HG03457 (cell line): Measurements from ENCODE around the gene PTPRH.

Experiments
- ATAC-seq: cut with Tn5 transposase; IDR thresholded peaks from one replicate; pipeline ENCODE4 v1.9.1; 2021; ENCODE audit warnings: moderate number of reproducible peaks; ENCODE audit not compliant: unreplicated experiment

Gene PTPRH

DNA sequence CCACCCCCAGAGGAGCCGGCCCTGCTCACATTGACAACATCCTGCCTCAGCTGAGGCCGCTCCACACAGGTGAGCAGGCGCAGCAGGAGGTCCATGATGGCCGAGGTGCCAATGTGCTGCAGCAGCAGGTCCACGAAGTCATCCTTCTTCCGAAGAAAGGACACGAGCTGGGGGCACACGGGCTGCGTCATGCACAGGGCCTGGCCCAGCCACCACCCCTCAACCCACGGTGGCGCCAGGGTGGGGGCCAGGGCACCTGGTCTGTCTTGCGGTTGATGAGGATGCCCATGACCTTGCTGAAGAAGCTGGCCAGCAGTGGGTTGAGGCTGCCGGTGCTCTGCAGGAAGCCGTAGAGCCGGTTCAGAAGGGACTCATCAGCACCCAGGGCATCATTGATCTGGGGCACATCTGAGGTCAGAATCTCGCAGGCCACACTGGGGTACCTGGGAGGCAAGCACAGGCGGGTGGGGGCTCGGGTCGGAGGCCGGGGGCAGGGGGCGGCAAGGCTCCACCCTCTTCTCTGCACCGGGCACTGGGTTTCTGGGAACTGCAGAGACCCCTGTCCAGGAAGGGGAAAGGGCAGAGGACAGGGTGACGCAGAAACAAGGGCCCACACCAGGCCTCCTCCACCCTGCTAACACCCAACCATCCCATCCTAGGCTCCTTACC is 36.1 kb upstream of the PTPRH start:
- ATAC-seq: no peak

DNA sequence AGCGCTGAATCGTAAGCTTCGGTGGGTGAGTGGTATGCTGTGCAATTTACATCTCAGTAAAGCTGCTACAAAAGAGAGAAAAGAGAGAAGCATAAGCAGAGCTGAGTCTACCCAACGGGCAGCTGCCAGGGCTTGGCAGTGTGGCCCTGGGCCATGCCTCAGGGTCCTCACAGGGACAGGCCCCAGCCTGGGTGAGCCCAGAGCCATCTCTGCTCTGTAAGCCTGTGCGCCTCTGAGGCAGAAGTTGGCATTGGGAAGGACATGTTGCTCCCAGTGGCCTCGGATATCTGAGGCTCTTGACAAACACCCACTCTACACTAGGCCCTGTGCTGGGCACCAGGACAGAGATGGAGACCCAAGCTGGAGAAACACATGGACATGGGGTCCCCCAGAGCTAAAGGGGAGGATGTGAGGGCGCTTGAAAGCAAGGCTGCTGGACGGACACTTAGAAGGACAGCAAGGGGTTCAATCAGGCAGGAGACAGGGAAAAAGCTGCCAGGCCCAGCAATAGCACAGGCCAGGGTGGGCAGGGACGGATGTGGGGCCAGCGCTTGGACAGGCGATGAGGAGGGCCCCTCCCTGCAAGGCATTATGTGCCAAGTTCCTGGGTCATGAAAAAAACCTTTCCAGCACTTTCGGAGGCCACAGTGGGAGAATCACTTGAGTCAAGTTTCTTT is 34.8 kb upstream of the PTPRH start:
- ATAC-seq: no peak

DNA sequence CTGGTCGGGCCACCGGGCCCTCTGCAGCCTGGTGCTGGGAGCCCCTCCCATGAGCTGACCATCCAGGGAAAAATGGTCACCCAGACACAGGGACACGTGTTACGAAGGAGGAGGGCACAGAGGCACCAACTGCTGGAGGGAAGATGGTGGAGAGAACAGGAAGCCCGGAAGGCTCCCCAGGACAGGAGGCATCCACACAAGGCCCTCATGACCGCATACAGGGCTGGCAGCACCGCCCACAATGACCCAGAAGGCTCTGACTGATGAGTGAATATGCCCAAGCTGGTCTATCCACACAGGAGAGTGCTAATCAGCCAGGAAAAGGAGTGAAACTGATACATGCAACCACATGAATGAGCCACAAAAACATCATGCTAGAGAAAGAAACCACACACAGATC is 33.2 kb upstream of the PTPRH start:
- no peak for ATAC-seq

DNA sequence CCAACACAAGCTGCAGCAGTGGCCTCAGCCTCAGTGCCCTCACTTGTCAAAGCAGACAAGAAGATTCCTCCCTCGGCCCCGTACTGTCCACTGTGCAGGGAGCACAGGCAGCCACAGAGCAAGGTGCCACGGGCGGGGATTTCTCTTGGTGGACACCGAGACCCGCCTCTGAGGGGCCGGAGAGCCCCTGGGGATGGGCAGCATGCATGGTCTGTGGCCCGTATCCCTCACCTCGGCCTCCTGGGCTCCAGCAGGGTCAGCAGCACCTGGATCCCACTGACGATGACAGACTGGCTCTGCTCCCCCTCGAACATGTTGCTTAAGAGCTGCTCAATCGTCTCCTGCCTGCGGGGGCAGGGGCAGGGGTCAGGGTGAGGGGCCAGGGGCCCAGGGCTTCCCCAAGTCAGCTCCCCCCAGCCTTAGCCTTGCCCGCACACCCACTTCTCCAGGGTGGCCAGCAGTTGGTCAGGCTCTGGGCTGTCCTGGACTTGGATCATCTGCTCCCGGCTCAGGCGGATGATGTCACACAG is 32.7 kb upstream of the PTPRH start:
- no peak for ATAC-seq

DNA sequence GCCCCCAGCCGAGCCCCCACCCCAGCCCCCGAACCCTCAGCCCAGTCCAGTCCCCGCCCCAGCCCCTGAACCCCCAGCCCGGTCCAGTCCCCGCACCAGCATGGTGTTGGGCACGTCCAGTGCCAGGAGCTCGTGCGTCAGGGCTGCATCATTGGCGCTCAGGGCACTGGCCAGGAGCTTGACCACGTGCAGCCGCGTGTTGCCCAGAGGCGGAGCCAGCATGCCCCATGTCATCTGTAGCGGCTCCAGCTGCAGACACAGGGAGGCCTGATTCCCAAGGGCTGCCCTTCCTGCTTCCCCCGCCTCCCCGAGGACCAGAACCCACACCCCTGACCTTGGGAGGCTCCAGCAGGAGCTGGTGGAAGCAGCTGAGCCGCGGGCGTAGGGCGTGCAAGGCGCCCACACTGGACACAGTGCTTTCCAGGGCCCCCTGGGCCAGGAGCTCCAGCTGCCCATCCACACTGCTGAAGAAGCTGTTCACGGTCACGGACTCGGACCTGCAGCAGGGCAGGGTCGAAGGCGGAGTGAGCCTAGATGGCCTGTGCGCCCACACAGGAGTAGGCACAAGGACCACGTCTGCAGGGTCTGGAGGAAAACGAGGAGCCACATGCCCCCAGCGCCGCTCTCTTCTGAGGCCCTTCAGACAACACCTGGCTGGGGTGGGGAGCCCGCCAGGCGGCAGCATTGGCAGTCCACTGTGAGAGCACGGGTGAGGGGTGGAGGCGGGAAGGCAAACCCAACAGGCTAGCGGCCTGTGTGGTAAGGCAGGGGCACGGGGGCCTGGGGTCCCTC is 32.0 kb upstream of the PTPRH start:
- ATAC-seq: no peak

DNA sequence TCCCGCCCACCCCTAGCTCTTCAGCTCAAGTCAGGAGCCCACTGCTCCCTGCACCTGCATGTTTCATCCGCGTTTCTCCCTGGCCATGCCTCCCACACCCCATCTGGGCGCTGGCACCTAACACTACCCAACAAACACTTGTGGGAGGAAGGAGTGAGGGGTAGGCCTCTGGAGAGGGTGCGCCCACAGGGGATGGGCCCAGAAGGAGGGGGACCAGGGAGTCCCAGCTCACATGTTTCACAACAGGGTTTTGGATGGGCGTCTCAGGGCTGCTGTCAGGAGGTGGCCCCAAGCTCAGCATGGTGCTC is 31.4 kb upstream of the PTPRH start:
- no peak for ATAC-seq

DNA sequence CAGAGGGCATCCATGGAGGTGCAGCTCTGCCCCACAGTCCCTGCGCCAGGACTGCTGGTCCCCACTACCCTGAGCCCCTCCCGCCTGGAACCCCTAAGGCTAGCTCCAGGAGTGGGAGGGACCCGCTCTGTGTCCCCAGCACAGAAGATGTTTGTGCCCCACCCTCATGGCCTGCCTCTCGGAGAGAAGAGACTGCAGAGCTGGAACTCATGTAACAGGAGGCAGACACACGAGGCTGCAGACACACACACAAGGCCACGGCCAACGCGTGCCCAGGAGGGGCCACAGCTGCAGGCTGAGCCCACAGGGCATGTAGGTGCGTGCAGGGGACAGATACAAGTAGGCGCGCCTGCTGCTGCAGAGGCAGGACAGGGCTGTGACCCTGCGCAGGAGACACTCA is 29.7 kb upstream of the PTPRH start:
- no peak for ATAC-seq

DNA sequence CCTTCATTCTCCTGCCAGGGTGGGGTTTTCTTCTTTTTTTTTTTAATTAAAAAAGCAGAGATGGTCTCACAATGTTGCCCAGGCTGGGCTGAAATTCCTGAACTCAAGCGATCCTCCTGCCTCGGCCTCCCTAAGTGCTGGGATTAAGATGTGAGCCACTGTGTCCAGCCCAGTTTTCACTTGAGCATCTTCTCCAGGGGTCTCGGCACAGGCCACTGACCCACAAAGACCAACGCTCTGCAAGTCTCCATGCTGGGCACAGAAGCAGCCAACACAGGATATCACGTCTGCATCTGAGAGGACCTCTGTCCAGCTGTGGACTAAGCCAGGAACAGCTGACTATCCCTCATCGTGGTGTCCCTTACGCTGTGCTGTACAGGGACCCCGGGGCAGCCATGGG is 28.7 kb upstream of the PTPRH start:
- no peak for ATAC-seq

DNA sequence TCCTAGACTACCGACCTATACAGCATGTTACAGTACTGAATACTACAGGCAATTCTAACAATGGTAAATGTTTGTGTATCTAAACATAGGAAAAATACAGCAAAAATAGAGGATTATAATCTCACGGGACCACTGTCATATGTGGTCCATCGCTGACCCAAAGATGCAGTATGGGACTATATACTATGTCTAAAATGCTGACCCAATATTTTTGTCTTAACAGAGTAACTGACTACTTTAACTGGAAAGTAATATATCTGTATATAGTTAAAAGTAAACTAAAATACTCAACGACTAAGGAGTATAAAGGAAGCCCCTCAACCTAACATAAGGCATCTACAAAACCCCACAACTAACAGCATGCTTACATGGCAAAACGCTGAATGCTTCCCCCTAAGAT is 23.7 kb upstream of the PTPRH start:
- ATAC-seq: no peak

DNA sequence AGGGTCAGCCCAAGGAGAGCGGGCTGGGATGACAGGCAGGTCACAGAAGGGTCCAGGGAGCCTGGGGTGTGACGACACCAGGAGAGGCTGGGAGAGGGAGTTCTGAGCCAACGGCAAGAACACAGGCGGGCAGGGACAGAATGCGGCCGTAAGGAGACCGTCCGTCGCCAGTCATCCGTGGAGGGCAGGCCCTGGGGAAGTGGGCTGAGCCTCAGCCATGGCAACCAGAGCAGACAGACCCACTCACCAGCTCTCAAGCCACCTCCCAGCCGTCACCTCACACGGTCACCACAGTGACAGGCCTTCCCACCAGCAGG is 22.9 kb upstream of the PTPRH start:
- no peak for ATAC-seq

DNA sequence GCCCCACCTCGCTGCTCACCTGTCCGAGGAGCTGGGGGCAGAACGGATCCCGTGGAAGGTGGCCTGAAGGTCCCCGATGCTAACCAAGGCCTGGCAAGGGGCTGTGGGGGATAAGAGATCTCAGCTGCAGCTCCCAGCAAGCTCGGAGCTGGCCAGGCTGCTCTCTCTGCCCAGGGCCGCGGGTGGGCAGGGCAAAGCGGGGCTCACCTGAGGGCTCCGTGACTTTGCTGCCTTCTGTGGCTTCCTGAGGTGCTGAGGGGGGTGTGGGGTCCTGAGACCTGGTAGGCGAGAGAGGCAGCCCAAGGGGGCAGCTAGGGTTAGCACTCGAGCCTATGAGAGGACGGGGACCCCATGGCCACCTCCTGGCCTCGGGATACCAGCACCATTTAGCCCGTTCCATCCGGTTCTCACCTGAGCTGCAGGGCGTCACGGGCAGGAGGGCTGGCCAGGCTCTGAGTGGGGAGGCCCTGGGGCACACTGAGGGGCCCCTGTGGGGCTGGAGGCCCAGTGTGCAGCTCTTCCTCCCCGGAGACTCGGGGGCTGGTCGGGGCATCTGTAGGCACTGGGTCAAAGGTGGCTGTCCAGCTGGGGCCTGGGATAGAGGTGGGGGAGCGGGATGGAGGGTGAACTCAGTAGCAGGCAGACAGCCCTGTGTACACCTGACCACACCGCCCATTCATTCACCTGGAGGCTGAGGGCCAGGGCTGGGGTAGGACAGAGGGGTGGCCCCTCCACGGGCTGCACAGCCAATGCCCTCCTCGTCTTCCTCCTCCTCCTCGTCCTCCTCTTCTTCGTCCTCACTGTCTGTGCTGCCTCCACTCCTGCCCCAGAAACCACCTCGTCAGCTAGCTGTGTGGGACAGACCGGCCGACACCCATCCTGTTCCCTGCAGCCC is 22.3 kb upstream of the PTPRH start:
- no peak for ATAC-seq

DNA sequence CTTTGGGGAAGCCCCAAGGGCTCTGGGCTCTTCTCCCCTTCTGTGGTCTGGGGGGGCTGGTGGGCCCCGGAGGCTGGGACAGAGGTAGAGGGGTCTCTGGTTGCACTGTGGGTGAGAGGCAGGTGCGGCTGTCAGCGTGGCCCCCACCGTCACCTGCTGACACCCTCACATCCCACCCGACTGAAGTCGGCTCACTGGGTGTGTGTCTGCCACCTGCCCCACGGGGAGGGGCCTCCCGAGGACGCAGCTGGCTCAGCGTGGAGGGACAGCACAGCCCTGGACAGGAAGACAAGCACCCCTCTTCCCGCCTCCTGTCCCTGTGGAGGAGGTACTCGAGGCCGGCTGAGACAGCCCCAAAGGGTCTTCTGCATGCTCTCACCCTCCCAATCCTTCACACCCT is 21.5 kb upstream of the PTPRH start:
- no peak for ATAC-seq

DNA sequence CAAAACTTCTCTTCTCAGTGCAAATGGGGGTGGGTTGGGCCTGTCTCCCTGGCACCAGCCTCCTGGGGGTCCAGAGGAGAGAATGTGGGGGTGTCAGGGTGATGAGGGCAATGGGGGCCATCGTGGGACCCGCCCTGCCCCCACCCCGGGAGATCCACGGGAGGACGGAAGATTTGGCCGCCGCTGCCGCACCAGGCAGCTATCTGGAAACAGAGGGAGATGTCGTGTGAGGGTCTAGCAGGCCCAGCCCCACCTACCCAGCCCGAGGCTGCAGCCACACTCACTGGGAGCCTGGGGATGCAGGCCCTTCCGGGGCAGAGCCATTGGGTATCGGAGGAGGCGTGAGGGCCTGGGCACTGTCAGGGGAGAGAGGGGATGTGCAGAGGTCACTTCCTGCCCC is 21.0 kb upstream of the PTPRH start:
- no peak for ATAC-seq

DNA sequence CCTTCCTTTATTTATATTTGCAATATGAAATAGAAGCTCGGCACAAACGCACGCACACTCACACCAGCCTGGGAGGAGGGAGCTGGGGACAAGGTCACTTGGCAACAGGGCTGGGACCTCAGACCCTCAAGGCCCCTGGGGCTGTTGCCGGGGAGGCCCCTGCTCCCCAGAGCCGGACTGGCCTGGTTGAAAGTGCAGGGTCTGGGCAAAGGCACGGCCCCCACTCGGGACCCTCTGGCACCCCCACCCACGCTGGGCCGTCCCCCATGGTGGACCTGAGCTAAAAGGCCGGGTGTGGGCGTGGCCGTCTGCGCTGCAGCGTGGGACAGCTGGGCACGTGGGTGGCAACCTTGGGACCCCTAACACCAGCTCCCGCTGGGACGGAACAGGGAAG is 20.5 kb upstream of the PTPRH start:
- no peak for ATAC-seq

DNA sequence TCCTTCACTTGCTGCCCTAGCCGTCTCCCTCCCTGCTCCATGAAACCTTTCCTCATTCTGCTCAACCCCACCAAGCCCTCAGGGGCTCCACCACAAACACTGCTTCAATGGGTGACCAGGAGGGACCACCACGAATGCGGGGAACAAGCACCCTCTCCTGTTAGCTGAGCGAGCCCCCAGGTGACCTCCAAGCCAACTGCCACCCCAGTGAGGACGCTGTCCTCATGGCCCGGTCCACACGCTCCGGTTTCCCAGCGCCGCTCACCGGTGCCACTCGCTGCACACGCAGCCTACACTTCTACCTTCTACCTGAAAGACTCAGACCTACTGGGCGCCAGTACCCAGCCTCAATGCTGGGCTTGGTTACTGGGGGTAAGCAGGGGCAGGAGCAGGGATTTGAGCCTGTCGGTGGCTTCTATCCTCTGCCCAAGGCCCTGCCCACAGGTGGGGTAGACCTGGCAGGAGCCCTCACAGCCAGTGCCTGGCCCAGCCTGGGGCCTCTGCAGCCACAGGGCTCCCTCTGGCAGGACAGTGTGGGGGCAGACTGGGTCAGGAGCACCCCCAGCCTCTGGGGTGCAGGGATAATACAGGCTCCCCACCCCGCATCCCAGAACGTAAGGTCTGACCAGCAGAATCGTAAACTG is 20.0 kb upstream of the PTPRH start:
- ATAC-seq: no peak

DNA sequence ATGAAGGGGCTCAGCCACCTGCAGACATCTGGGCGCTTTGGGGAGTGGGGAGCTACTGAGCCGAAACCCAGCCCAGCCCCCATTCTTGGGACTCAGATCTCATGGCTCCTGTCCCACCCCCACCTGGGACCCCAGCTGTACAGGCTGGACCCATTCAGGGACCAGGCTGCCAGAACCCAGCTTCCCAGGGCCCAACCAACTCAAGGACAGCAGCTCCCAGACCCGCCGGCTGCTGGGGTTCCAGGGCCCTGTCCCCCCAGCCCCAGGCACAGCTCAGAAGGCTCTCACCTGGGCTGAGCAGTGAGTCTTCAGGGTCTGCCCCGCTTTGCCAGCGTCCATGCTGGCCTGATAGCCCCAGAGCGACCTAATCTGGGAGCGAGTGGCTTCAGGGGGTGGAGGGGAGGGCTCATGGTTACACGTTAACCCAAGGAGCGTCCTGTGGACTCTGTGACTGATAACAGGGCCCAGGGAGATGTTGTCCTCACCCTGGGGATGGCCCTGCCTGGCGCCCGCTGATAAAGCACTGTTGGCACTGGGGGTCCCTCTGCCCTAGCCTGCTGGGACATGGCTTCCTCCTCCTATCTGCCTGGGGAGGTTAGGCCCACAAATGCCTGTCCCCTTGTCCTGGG is 19.2 kb upstream of the PTPRH start, which contains the start of gene TMEM86B:
Gene TMEM86B, minus strand, starts transcription at position 361 of the 629 bp plus-strand sequence. Its CDS starts 22 bp downstream, at position 339.
- ATAC-seq: no peak

DNA sequence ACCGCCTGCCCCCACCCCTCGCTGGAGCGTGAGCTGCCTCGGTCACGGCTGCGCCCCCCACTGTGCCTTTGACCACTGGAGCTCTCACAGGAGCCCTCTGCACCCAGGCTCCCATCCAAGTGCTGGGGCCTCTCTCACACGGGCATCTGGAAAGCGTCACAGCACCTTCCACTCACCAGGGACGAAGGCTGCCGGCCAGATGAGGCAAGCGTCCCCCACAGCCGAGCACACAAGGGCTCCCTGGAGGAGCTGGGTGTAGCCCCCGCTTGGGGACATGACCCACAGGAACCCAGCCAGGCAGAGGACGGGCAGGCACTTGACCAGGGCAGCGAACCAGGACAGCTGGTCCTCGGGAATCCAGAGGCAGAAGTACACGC is 18.7 kb upstream of the PTPRH start:
- no peak for ATAC-seq

DNA sequence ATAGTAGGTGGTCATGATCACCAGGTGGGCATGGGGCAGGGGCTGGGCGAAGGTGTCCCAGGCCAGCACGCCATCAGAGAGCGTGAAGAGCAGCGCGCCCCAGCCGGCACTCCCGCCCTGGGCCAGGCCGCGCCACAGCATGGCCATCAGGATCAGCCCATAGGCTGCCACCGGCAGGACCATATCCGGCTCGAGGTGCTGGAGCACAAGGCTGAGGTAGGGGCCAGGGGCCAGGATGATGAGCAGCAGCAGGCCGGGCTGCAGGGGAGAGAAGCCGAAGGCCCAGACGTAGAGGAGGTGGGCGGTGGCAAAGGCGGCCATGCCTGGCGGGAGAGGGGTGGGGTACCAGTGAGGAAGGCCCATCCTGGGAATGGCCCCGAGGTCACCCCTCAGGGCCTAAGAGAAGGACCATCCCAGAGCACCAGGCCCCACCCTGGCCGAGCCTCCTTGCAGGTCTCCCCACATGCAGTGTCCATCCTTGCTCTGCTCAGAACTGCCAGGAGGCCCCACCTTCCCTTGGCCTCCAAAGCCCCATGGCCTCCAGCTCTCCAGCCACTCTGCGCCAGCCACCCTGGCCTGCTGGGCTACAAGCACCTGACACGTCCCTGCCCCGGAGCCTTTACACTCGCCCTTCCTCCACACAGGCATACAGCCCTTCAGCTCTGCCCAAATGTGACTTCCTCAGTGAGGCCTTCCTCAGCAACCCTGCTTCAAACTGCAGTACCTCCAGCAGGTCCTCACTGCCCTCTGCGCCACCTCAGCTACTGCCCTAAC is 18.1 kb upstream of the PTPRH start:
- ATAC-seq: no peak

DNA sequence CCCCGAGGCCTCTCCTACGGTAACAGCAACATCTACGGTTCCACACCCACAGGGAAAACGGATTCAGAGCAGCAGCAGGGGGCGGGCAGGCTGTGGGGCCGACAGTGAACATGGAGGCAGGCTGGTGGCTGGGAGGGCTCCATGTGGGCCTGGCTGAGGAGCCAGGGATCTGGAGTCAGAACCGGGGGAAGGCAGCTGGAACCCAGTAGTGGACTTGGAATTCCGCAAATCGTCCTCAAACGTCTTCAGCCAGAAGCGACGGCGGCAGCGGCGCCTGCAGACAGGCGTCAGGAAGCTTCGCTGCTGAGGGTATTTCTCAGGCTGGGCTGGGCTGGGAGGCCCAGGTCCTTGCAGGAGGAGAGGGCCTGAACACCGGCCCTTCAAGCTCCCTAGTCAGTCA is 17.5 kb upstream of the PTPRH start:
- ATAC-seq: no peak

DNA sequence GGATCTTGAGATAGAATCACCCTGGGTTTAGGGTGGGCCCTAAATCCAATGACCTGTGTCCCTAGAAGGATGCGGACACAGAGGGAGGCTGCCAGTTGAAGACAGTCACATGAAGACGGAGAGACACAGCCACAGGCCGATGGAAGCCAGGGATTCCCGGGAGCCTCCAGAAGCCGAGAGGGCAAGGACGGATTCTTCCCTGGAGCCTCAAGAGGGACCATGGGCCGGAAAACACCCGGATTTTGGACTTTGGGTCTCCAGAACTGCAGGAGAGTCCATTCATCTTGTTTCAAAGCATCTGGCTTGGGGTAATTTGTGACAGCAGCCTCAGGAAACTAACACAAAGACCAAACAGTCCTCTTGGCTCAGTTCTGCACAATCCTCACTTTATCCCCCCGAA is 17.0 kb upstream of the PTPRH start:
- ATAC-seq: no peak
